Tibial nerve (tissue), 4 donors: ENCODE measurements around the gene ATP8A2. TPM values are rescaled to one million over a fixed set of nuclear protein-coding genes. Genes with fewer than 3 reads are reported as not detected.

Experiments used
- DNase-seq, 2 donors: peaks; one replicate each; pipeline ENCODE4 v3.0.0-alpha.2; 2019; ENCODE audit warnings: low spot score in 2 of 2
- H3K27ac ChIP-seq, 4 donors: fragments of 200-600 bp; sonication (generic) in 3 of 4; one replicate each; pipeline ENCODE4 v1.5.1; 2017 to 2019; ENCODE audit warnings: mild to moderate bottlenecking in 1 of 4
- H3K27me3 ChIP-seq, 2 donors: fragments of 200-600 bp; sonication (generic) in 1 of 2; one replicate each; pipeline versions ENCODE4 v1.5.1 to v1.6.0; 2017 to 2019
- H3K36me3 ChIP-seq, 3 donors: fragments of 200-600 bp; sonication (generic); one replicate each; pipeline ENCODE4 v1.5.1; 2018 to 2019
- H3K4me1 ChIP-seq, 4 donors: fragments of 200-600 bp; sonication (generic) in 3 of 4; one replicate each; pipeline ENCODE4 v1.5.1; 2017 to 2019
- H3K4me3 ChIP-seq, 4 donors: fragments of 200-600 bp; sonication (generic) in 3 of 4; one replicate each; pipeline ENCODE4 v1.5.1; 2017 to 2019; ENCODE audit warnings: mild to moderate bottlenecking in 1 of 4, moderate library complexity in 1 of 4
- H3K9me3 ChIP-seq, 4 donors: fragments of 200-600 bp; sonication (generic) in 3 of 4; one replicate each; pipeline ENCODE4 v1.5.1; 2017 to 2019
- CTCF ChIP-seq, 5 experiments: fragments of 200-600 bp in 3 of 5; fragments of 450-650 bp in 2 of 5; sonication (generic) in 3 of 5; IDR thresholded peaks; one replicate each; pipeline ENCODE4 v1.5.1; 2016 to 2019; ENCODE audit warnings: antibody characterized with exemption in 5 of 5, mild to moderate bottlenecking in 3 of 5, moderate library complexity in 2 of 5
- EP300 ChIP-seq, 2 donors: sonication (generic); formaldehyde crosslinking; IDR thresholded peaks; one replicate each; pipeline ENCODE4 v1.6.1; 2017; ENCODE audit warnings: antibody characterized with exemption in 2 of 2, mild to moderate bottlenecking in 1 of 2
- POLR2A ChIP-seq, 2 donors: fragments of 450-650 bp; IDR thresholded peaks; one replicate each; pipeline ENCODE4 v1.6.1; 2017; ENCODE audit warnings: antibody characterized with exemption in 2 of 2, mild to moderate bottlenecking in 2 of 2, moderate library complexity in 2 of 2
- WGBS, 2 donors: methylation state at CpG; one replicate each; pipeline ENCODE4 v1.1.5; 2018; 5-methylcytosine and 5-hydroxymethylcytosine counted together
- total RNA-seq, 4 donors: library from RNA; depleted of rRNA; stranded (reverse); fragments of >200 nt; gene quantifications; one replicate each; pipeline ENCODE4 v1.1.0, GENCODE V29; 2016

ATP8A2 gene
- total RNA-seq, 4 donors from 2014 or later: 0.30 to 1.7 (median 0.61) TPM

DNA sequence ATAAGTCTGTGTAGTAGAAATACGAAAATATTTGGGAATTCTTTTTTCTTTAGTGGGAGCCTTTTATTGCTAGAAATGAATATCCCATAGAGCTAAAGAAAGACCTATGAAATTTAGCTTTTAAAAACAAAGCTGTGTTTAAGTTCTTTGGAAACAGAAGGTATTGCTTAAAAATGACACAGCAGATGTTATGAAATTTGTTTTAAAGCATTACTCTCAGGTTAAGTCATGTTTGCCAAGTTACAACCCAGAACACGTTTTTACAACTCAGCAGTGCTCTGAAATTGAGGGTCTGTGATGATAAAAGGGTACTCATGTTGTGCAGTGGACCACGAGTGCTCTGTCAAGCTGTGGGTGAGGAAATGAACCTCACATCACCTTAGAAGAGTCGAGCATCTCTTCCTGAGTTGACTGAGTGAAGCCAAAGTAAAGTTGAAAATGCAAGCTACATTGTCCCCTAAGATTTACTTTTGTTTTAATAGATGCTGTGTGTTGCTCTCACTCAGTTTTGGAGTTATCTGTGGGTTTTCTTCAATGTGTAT is 519.0 kb downstream of the ATP8A2 start:
- Histone ChIP-seq H3K4me3 (no peak overlapping the region), H3K36me3 (no peaks in the 10 kb centered on the region), H3K27ac (no peak overlapping the region), H3K27me3 (no peaks in the 10 kb centered on the region), H3K4me1 (no peaks in the 10 kb centered on the region), H3K9me3 (no peaks in the 10 kb centered on the region)
- no peak for DNase-seq
- TF ChIP-seq POLR2A (IDR thresholded peaks at IDR 0.05) (no peak), CTCF (IDR thresholded peaks at IDR 0.05) (no peak), EP300 (IDR thresholded peaks at IDR 0.05) (no peak)
- 30 to 31% methylated on average over 4 of the region's 4 CpGs for WGBS, 2 donors

DNA sequence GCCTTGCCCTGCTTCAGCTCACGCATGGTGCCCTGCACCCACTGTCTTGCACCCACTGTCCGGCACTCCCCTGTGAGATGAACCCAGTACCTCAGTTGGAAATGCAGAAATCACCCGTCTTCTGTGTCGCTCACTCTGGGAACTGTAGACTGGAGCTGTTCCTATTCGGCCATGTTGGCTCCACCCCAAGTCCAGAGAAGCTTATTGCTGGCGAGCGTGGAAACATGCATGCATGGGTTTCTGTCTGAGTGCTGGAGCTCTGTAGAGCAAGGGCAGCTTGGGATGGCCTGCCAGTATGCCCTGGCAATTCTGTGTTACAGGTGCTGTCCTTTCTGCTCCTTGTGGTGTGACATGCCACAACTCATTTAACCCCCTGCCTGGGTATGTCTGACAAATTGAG is 527.2 kb downstream of the ATP8A2 start:
- no peak for DNase-seq
- H3K9me3 ChIP-seq: no peaks in the 10 kb centered on the region
- no peak overlapping the region for H3K4me3 ChIP-seq
- no peaks in the 10 kb centered on the region for H3K27me3 ChIP-seq
- TF ChIP-seq CTCF (IDR thresholded peaks at IDR 0.05): no peak
- no peak for TF ChIP-seq POLR2A (IDR thresholded peaks at IDR 0.05)
- no peak for TF ChIP-seq EP300 (IDR thresholded peaks at IDR 0.05)
- H3K27ac ChIP-seq: no peak overlapping the region
- H3K36me3 ChIP-seq: no peaks in the 10 kb centered on the region
- H3K4me1 ChIP-seq: no peaks in the 10 kb centered on the region
- 91 to 97% methylated on average over 7 of the region's 7 CpGs for WGBS, 2 donors

DNA sequence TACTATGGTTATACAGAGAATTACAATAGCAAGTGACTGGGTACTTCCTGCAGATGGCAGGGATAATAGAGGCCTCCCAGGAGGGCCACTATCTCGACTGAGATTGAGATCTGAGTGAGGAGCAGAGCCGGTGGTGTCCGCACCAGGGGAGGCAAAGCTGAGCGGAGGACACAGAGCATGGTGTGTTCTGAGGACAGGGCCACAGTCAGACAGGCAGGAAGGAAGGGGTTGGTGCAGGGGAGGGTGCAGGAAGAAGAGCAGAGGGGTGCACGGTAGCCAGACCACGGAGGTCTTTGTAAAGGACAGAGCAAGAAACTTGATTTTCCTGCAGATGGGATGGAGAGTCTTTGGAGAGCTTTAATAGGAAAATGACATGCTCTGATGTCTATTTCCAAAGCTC is 527.7 kb downstream of the ATP8A2 start:
- no peaks in the 10 kb centered on the region for H3K27me3 ChIP-seq
- H3K27ac ChIP-seq: no peak overlapping the region
- no peaks in the 10 kb centered on the region for H3K36me3 ChIP-seq
- no peak overlapping the region for H3K4me3 ChIP-seq
- no peak for TF ChIP-seq CTCF (IDR thresholded peaks at IDR 0.05)
- TF ChIP-seq POLR2A (IDR thresholded peaks at IDR 0.05): no peak
- no peak for TF ChIP-seq EP300 (IDR thresholded peaks at IDR 0.05)
- DNase-seq: no peak
- H3K4me1 ChIP-seq: no peaks in the 10 kb centered on the region
- no peaks in the 10 kb centered on the region for H3K9me3 ChIP-seq
- WGBS, 2 donors: 75 to 82% methylated on average over 6 of the region's 6 CpGs

DNA sequence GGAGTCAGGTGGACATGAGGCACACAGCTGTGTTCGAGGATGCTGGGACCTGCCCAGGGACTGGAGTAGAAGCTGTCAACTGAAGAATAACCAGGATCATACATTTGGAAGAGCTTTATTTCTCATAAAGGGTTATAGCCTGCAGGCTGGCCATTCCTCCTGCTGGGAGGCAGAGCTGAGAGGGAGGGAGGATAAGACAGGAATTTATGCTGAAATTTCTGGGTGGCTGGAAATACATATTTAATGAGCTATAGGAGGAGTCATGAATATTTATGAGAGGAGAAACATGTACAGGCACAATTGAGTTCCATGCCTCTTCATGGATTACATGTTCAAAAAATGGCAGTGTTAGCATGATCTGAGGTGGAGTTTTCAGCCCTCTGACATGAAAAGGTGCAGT is 528.2 kb downstream of the ATP8A2 start:
- Histone ChIP-seq H3K36me3 (no peaks in the 10 kb centered on the region), H3K9me3 (no peaks in the 10 kb centered on the region), H3K27me3 (no peaks in the 10 kb centered on the region), H3K4me3 (no peak overlapping the region), H3K4me1 (no peaks in the 10 kb centered on the region), H3K27ac (no peak overlapping the region)
- WGBS, 2 donors: 83% methylated on average over 1 of the region's 1 CpG
- TF ChIP-seq CTCF (IDR thresholded peaks at IDR 0.05): no peak
- no peak for TF ChIP-seq POLR2A (IDR thresholded peaks at IDR 0.05)
- TF ChIP-seq EP300 (IDR thresholded peaks at IDR 0.05): no peak
- no peak for DNase-seq

- no peak for DNase-seq
- 52 to 54% methylated on average over 10 of the region's 10 CpGs for WGBS, 2 donors
- TF ChIP-seq EP300 (IDR thresholded peaks at IDR 0.05): no peak
- TF ChIP-seq CTCF (IDR thresholded peaks at IDR 0.05): no peak
- TF ChIP-seq POLR2A (IDR thresholded peaks at IDR 0.05): no peak
- H3K36me3 ChIP-seq: no peaks in the 10 kb centered on the region
- no peak overlapping the region for H3K27ac ChIP-seq
- no peaks in the 10 kb centered on the region for H3K4me1 ChIP-seq
- no peak overlapping the region for H3K4me3 ChIP-seq
- no peaks in the 10 kb centered on the region for H3K27me3 ChIP-seq
- H3K9me3 ChIP-seq: no peaks in the 10 kb centered on the region
Measured at GRCh38 chr13:25901460-25902376, 529.9 kb downstream of the ATP8A2 start.
